Pons (tissue), 1 donor: ENCODE results near the gene KIF9.
"Not testable (repeated sequence)": the region's sequence is repeated elsewhere in the genome, so short reads cannot be mapped to it uniquely, and the experiment has no call there.

Experiments used
- DNase-seq: peaks from one replicate; pipeline ENCODE4 v3.0.0-alpha.2; 2016; ENCODE audit warnings: low spot score

The KIF9 gene

GRCh38 chr3:47181685-47182084, 100.9 kb downstream of the KIF9 start:
- not testable (repeated sequence) for DNase-seq

GRCh38 chr3:47180011-47180410, 102.6 kb downstream of the KIF9 start:
- DNase-seq = not testable (repeated sequence)
